Stimulated activated naive B cell treated with anti-CD40 and anti-IgM and Interleukin-4, amounts not matched to agents 10 μg/mL and 1 μg/mL and 100 μg/mL, for 72 hours (primary cell): ENCODE measurements around the gene COL9A3.

Source experiments
- ATAC-seq, 2 donors: fragments of 150-1000 bp; cut with Tn5 transposase; replicated peaks; 2 replicates each; pipeline ENCODE4 v1.10.0; 2021; ENCODE audit warnings: moderate library complexity in 1 of 2
- DNase-seq: peaks from one replicate; pipeline ENCODE4 v3.0.0; 2021
- H3K27ac Mint-ChIP-seq: one replicate; pipeline ENCODE4 v1.8.0; 2022; ENCODE audit warnings: mild to moderate bottlenecking, mixed read lengths
- H3K27me3 Mint-ChIP-seq, 2 donors: one replicate each; pipeline ENCODE4 v1.8.0; 2022; ENCODE audit warnings: mixed read lengths in 2 of 2
- H3K36me3 Mint-ChIP-seq, 2 donors: one replicate each; pipeline ENCODE4 v1.8.0; 2022; ENCODE audit warnings: mixed read lengths in 2 of 2, mild to moderate bottlenecking in 1 of 2
- H3K4me1 Mint-ChIP-seq, 2 donors: one replicate each; pipeline ENCODE4 v1.8.0; 2022; ENCODE audit warnings: mixed read lengths in 2 of 2, mild to moderate bottlenecking in 1 of 2
- H3K4me3 Mint-ChIP-seq, 2 donors: one replicate each; pipeline ENCODE4 v1.8.0; 2022; ENCODE audit warnings: mild to moderate bottlenecking in 2 of 2, mixed read lengths in 2 of 2, moderate library complexity in 1 of 2
- H3K9me3 Mint-ChIP-seq, 2 donors: one replicate each; pipeline ENCODE4 v1.8.0; 2022; ENCODE audit warnings: mixed read lengths in 2 of 2, mild to moderate bottlenecking in 1 of 2

Gene COL9A3

DNA sequence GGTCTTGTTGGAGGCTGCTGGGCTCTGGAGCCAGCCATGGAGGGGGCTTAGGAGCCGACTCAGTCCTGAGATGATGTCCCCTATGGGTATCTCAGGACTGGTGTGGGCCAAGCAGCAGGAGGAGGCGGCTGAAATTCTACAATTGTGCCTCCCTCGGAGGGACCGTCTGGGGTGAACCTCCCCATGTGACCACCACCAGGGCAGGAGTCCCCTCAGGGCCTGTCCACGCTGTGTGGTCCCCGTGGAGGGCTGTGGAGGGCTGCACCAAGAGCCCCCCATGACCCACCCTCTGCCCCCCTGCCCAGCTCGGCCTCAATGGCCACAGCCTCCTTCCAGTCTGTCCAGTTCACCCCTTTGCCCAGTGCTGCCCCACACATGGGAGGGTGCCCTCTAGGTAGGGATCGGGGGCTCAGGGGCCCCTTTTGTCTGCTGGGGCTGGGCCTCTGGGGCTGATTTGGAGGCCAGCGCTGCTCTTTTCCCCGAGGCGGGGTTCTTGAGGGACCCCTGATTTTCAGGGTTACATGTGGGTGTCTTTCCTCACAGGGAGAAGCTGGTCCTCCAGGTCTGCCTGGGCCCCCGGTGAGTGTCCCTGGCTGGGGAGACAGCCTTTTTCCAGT is 1.2 kb downstream of the COL9A3 start:
- peaks cover 30 to 53% of the 10 kb centered on the region in 2 donors for H3K27me3 Mint-ChIP-seq
- H3K9me3 Mint-ChIP-seq = no peaks in the 10 kb centered on the region
- H3K36me3 Mint-ChIP-seq = peaks cover 2 to 4% of the 10 kb centered on the region in 2 donors
- no peak overlapping the region for H3K27ac Mint-ChIP-seq
- no peak for ATAC-seq
- no peak for DNase-seq
- peak overlapping the region in 1 of 2 donors; percentile 25 for H3K4me3 Mint-ChIP-seq
- peaks cover 9 to 21% of the 10 kb centered on the region in 2 donors for H3K4me1 Mint-ChIP-seq

DNA sequence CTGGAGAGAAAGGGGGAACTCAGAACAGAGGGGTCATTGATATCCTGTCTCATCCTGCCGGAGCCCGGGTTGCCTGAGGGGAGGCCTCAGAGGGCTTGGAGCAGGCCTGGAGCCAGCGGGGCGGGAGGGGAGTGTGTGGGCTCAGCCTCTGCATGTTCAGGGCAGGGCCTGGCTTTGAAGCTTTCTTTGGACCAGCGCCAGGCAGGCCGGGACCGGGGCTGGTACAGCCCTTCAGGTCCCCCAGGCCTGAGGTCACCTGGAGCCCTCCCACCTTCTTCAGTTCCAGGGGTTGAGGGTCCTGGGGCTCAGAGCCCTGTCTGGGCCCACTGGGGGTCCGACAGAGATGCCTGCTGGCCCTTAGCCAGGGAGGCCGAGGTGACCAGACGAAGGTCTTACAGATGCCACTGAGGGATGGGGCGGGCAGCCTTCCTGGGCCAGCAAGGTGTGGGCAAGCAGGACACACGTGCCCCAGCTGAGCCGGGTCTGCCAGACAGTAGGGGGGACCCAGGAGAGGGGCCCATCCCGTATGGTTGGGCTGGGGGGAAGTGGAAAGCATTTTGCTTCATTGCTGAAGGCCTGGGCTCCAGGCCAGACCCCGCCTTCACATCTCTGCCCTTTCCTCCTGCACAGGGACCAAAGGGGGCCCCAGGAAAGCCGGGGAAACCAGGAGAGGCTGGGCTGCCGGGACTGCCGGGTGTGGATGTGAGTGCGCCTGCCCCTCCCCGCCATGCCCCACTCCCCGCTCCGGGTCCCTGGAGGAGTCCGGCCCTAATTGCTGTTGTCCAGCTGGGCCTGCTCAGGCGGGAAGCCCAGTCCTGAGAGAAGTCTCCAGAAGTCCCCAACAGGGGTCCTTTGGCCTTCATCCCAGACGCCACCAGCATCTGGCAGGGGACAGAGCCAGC is 2.0 kb downstream of the COL9A3 start:
- Mint-ChIP-seq H3K27me3 (peaks cover 30 to 53% of the 10 kb centered on the region in 2 donors), H3K27ac (no peak overlapping the region), H3K36me3 (peaks cover 2 to 4% of the 10 kb centered on the region in 2 donors), H3K4me1 (peaks cover 9 to 21% of the 10 kb centered on the region in 2 donors), H3K9me3 (no peaks in the 10 kb centered on the region), H3K4me3 (no peak overlapping the region)
- no peak for DNase-seq
- no peak for ATAC-seq

DNA sequence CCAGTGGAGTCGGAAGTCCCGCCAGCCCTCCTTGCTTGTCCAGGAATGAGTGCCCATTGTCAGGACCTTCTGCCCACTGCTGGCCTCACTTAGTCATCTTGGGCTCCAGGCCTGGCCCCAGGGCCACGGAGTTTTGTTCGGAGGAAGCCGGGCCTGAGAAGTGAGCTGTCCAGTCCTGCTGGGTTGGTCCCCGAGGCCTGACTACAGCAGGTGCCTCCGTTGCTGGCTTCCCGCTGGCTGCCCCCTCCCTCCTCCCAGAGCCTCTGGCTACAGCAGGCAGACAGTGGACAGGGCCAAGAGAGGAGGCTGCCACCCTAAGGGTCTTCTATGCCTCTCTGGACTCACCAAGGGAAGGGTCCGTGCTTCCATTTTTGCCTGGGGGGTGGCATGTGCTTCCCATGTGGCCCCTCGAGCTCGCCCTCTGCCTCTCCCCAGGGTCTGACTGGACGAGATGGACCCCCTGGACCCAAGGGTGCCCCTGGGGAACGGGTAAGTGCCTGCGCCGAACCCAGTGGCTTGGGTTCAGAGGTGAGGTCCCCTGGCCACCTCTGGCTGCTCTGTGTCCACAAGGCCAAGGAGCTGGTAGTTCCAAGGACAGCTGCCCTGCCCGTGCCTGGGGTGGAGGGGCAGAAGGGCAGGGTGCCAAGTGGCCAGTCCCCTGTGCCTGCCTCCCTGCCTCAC is 2.8 kb downstream of the COL9A3 start:
- H3K4me1 Mint-ChIP-seq = peaks cover 6 to 23% of the 10 kb centered on the region in 2 donors
- H3K36me3 Mint-ChIP-seq = peaks cover under 1% of the 10 kb centered on the region in 2 donors
- no peaks in the 10 kb centered on the region for H3K9me3 Mint-ChIP-seq
- H3K27ac Mint-ChIP-seq = no peak overlapping the region
- ATAC-seq = no peak
- DNase-seq = no peak
- H3K4me3 Mint-ChIP-seq = no peak overlapping the region
- H3K27me3 Mint-ChIP-seq = peaks cover 26 to 50% of the 10 kb centered on the region in 2 donors

DNA sequence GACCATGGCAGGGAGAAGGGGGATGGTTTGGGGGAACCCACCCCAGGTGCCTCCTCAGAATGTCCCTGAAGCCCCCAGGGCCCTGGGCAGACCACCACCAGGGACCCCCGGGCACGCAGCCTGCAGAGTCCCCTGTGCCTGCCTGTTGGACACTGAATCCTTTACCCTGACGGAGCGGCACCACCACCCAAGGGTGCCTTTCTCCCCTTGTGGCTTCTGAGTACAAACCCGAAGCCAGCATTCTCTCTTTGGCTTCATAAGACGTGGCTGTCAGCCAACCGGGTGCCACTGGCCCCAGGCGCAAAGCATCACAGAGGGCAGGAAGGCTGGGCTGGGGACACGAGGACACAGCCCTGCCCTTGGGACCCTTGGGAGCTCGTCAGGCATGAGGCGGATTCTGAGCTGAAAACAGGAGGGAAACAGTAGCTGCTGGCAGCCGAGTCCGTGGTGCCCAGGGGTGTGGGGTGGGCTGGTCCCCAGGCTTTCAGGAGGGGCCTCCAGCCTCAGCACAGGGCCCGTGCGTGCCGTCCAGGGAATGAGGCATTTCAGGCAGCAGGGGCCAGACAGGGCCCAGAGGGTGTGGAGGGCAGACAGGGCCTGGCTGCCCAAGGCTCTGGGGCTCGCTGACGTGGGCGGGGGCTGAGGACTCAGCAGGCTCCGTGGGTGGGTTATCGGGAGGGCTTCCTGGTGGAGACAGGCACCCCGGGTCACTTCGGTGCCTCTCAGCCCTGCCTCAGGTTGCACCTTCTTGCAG is 3.5 kb downstream of the COL9A3 start:
- H3K4me1 Mint-ChIP-seq = peaks cover 7 to 19% of the 10 kb centered on the region in 2 donors
- no peak overlapping the region for H3K4me3 Mint-ChIP-seq
- peaks cover 20 to 42% of the 10 kb centered on the region in 2 donors for H3K27me3 Mint-ChIP-seq
- ATAC-seq (no peak), DNase-seq (no peak)
- H3K36me3 Mint-ChIP-seq = no peaks in the 10 kb centered on the region
- no peak overlapping the region for H3K27ac Mint-ChIP-seq
- no peaks in the 10 kb centered on the region for H3K9me3 Mint-ChIP-seq

DNA sequence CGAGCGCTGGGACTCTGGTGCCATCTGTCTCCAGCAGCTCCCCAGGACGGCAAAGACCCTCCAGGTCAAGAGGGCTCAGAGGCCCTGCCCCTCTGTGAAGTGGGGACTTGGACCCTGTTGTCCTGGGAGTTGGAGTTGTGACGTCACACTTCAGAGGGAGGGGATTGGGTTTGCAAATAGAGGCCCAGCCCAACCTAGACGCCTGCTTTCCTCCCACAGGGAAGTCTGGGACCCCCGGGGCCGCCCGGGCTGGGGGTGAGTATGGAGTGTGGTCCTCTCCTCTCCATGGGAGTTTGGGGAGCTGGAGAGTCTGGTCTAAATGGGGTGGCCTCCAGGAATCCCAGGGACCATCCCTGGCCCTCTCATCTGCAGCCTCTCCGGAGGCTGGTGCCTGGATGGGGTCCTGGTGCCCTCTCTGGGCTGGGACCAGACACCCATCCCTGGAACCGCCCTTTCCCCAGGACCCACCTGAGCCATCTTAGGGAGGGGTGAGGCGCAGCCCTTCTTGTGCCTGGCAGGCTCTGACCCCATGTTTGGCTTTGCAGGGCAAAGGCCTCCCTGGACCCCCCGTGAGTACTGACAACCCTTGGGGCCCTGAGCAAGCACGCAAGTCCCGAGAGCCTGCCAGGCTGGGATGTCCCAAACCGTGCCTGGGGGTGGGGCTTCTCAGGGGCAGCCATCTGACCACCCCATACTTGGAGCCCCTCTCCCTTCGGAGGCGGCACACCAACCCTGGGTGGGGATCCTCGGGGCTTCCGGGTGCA is 4.3 kb downstream of the COL9A3 start:
- no peak for DNase-seq
- no peak overlapping the region for H3K4me3 Mint-ChIP-seq
- no peak for ATAC-seq
- peaks cover 13 to 35% of the 10 kb centered on the region in 2 donors for H3K27me3 Mint-ChIP-seq
- no peaks in the 10 kb centered on the region for H3K9me3 Mint-ChIP-seq
- peaks cover 3 to 16% of the 10 kb centered on the region in 2 donors for H3K4me1 Mint-ChIP-seq
- no peak overlapping the region for H3K27ac Mint-ChIP-seq
- H3K36me3 Mint-ChIP-seq = no peaks in the 10 kb centered on the region

DNA sequence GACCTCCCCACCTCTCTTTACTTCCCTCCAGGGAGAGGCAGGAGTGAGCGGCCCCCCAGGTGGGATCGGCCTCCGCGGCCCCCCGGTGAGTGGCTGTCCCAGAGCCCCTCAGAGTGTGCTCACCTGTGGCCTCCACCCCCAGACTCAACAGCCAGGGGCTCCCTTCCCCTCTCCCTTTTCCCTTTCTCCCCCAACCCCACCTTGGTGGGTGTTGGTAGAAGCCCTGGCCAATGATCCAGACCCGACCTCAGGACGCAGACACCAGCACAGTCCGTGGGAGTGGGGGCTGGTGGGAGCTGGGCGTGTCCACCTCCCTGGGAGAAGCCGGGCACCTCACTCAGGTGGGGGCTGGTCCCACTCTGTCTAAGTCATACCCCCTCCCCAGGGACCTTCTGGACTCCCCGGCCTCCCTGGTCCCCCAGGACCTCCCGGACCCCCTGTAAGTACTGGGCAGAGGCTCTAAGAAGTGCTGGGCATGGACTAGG is 4.9 kb downstream of the COL9A3 start:
- peaks cover 13 to 31% of the 10 kb centered on the region in 2 donors for H3K27me3 Mint-ChIP-seq
- no peak for DNase-seq
- H3K36me3 Mint-ChIP-seq = no peaks in the 10 kb centered on the region
- H3K27ac Mint-ChIP-seq = no peak overlapping the region
- no peaks in the 10 kb centered on the region for H3K9me3 Mint-ChIP-seq
- peaks cover 6 to 17% of the 10 kb centered on the region in 2 donors for H3K4me1 Mint-ChIP-seq
- H3K4me3 Mint-ChIP-seq = no peak overlapping the region
- no peak for ATAC-seq

DNA sequence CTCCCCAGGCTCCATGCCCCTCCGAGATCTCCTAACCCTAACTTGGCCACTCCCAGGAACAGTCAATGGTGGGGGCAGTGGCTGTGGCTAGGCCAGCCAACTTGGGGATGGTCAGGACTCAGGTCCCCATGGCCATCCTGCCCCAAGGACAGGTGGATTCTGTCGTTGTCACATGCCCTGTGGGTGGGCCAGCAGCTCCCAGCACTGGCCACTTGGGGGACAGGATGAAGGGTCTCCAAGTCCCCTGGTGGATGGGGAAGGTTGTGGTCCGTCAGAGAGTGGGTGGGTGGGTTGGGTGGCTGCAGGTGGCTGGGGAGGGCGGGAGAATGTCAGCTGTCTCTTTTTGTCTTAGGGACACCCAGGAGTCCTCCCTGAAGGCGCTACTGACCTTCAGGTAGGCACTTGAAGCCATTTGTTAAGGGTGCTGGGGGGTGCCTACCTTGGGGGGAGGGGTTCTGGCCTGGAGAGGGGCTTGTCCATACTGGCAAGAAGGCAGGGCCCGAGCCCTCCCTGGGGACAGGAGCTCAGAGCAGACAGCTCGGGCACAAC is 5.5 kb downstream of the COL9A3 start:
- Mint-ChIP-seq H3K9me3 (no peaks in the 10 kb centered on the region), H3K27me3 (peaks cover 13 to 31% of the 10 kb centered on the region in 2 donors), H3K27ac (no peak overlapping the region), H3K4me1 (peaks cover 6 to 17% of the 10 kb centered on the region in 2 donors), H3K4me3 (no peak overlapping the region), H3K36me3 (no peaks in the 10 kb centered on the region)
- DNase-seq (no peak), ATAC-seq (no peak)

DNA sequence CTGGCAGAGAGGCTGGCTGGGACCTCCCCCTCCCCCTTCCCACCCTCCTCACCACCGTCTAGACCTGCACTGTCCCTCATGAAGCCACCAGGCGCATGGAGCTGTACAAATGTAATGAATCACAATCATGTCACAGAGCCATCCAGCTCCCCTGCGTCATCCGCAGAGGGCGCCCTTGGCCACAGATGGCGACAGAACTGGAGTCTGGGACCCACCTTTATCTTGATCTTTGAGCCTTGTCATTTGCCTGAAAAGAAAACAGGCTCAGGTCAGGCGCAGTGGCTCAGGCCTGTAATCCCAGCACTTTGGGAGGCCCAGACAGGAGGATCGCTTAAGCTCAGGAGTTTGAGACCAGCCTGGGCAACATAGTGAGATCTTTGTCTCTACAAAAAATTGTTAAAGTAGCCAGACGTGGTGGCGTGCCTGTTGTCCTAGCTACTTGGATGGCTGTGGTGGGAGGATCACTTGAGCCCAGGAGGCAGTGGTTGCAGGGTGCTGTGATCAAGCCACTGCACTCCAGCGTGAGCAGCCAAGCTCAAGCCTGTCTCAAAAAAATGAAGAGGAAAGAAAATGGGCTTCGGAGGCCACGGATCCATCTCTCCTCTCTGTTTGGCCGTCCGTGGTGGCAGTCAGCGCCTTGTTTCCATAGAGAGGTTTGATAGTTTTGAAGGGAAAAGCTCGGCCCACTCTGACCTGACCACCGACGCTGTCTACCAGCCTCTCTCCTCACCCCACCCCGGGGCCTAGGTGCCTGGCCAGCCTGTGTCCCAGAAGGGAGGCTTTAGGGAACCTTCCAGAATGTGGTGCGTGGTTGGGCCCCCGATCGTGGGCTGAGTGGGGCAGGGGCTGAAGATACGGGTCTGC is 6.2 kb downstream of the COL9A3 start:
- ATAC-seq (peak; percentile 47 to 60), DNase-seq (no peak)
- peak overlapping the region; percentile 20 for H3K27ac Mint-ChIP-seq
- H3K4me1 Mint-ChIP-seq = peaks cover 6 to 17% of the 10 kb centered on the region in 2 donors
- no peaks in the 10 kb centered on the region for H3K36me3 Mint-ChIP-seq
- peaks cover 11 to 26% of the 10 kb centered on the region in 2 donors for H3K27me3 Mint-ChIP-seq
- peak overlapping the region in 1 of 2 donors; percentile 12 for H3K4me3 Mint-ChIP-seq
- H3K9me3 Mint-ChIP-seq = no peaks in the 10 kb centered on the region

DNA sequence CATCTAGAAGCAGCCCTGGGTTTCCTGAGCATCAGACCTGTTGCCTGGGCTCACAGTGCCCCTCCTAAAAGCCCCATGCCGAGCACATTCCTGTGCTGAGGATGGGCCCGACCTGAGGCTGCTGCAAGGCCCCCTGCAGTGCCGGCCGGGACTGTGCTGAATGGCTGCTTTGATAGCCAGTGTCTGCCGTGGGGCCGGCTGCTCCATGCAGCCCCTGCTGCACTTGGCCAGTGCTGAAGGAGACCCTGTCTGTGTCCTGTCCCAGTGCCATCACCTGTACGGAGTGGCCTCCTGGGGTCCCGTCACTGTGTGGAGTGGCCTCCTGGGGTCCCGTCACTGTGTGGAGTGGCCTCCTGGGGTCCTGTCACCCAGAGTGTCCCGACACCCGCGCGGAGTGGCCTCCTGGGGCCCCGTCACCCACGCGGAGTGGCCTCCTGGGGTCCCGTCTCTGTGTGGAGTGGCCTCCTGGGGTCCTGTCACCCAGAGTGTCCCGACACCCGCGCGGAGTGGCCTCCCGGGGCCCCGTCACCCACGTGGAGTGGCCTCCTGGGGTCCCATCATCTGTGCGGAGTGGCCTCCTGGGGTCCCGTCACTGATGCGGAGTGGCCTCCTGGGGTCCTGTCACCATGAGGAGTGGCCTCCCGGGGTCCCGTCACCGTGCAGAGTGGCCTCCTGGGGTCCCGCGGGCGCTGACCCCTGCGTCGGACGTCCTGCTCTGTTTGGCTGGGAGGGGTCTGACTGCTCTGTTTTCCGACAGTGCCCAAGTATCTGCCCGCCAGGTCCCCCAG is 7.0 kb downstream of the COL9A3 start:
- H3K4me3 Mint-ChIP-seq = no peak overlapping the region
- no peaks in the 10 kb centered on the region for H3K9me3 Mint-ChIP-seq
- ATAC-seq (no peak), DNase-seq (no peak)
- peaks cover 4 to 17% of the 10 kb centered on the region in 2 donors for H3K27me3 Mint-ChIP-seq
- peaks cover 6 to 17% of the 10 kb centered on the region in 2 donors for H3K4me1 Mint-ChIP-seq
- H3K36me3 Mint-ChIP-seq = no peaks in the 10 kb centered on the region
- H3K27ac Mint-ChIP-seq = no peak overlapping the region

DNA sequence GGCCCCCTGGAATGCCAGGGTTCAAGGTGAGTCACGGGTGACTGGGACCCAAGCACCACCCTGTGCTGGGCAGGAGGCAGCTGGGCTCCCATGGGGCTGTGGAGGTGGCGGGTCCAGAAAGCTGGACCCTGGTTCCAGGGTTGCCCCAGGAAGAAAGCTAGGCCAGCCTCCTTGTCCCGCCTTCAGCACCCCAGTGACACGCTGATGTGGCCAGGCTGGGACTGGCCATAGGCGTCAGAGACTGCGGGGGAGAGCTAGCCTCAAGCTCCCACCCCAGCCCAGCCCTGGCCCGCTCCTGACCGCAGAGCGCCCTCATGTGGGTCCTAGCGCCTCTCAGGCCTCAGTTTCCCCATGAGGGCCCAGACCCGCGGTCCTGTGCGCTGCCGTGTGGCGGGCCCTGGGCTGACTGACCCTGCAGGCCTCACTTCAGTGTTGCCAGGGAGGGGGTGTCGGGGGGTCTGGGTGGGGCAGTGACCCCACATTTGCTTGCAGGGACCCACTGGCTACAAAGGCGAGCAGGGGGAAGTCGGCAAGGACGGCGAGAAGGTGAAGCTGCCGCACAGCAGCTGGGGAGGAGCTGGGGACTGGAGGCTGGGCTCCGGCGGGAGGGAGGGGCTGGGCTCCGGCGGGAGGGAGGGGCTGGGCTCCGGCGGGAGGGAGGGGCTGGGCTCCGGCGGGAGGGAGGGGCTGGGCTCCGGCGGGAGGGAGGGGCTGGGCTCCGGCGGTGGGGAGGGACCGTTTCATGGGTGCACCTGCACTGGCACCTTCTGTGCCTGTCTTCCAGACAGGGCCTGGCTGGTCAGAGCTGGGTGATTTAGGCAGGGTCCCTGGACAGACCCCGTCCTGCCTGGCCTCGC is 7.9 kb downstream of the COL9A3 start:
- ATAC-seq (peak; percentile 51 to 67), DNase-seq (no peak)
- no peaks in the 10 kb centered on the region for H3K9me3 Mint-ChIP-seq
- H3K27me3 Mint-ChIP-seq = peaks cover 4 to 9% of the 10 kb centered on the region in 2 donors
- no peaks in the 10 kb centered on the region for H3K36me3 Mint-ChIP-seq
- H3K4me1 Mint-ChIP-seq = peaks cover 6 to 17% of the 10 kb centered on the region in 2 donors
- H3K27ac Mint-ChIP-seq = no peak overlapping the region
- peak overlapping the region; percentile 46 to 78 for H3K4me3 Mint-ChIP-seq

DNA sequence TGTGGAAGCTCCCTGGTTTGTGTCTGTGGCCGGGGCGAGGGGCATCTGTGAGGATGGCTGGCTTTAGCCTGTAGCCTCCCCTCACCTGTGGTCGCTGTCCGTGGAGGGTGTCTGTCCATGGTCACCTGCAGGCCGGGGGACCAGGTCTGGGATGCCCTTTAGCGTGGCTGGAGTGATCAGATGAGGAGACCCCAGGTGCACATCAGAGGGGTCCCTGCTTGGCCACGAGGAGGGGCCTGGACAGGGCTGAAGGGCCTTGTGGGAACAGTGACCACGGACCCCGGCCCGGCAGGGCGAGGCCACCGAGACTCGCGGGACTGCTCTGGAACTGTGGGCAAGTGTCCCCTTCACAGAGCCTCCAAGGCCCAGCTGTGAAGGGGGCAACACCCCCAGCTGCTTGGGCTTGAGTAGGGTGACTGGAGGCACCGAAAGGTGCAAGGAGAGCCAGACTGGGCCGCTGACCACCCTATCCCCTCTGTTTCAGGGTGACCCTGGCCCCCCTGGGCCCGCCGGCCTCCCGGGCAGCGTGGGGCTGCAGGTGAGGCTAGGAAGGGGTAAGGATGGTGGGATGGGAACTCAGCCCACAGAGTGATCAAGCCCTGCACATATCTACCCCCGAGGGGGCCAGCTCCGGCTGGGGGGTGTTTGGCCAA is 8.6 kb downstream of the COL9A3 start:
- Mint-ChIP-seq H3K4me3 (peak overlapping the region in 1 of 2 donors; percentile 16), H3K4me1 (peaks cover 6 to 17% of the 10 kb centered on the region in 2 donors), H3K9me3 (no peaks in the 10 kb centered on the region), H3K36me3 (no peaks in the 10 kb centered on the region), H3K27me3 (peaks cover under 1 to 1% of the 10 kb centered on the region in 2 donors), H3K27ac (no peak overlapping the region)
- ATAC-seq (no peak), DNase-seq (no peak)
